ENCODE data around the gene TIGD4.

TIGD4 gene

GRCh38 chr4:152719801-152720556 is 59.6 kb downstream of the TIGD4 start:
- in situ Hi-C loops (cut with MboI; ENCODE audit: low pct_unique_long_range_greater_than_20kb, low sequenced_read_pairs, unreplicated experiment) = no loop called here
- TF ChIP-seq CTCF (IDR thresholded peaks at IDR 0.05; ENCODE audit: extremely low read depth, insufficient read depth, missing control alignments) = no peak
- DNase-seq (ENCODE audit: low spot score) = no peak
